ENCODE data around the gene RNF141.

DNA sequence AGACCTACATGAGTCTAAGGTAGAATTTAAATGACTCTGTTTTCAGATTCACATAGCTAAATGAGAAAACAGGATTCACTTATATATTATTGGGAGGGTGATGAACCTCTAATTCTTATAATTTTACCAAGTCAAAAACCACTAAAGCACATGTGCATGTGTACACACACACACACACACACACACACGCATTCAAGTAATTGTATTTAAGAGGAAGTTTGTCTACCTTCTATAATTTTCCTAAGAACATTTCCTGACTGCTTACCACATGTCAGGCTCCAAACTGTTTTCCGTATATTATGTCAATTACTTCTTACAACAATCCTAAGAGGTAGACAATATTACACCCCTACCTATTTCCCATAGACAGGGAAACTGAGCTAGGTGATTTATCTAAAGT, 6.7 kb downstream of the RNF141 start:
- TF ChIP-seq, protein P1, sequence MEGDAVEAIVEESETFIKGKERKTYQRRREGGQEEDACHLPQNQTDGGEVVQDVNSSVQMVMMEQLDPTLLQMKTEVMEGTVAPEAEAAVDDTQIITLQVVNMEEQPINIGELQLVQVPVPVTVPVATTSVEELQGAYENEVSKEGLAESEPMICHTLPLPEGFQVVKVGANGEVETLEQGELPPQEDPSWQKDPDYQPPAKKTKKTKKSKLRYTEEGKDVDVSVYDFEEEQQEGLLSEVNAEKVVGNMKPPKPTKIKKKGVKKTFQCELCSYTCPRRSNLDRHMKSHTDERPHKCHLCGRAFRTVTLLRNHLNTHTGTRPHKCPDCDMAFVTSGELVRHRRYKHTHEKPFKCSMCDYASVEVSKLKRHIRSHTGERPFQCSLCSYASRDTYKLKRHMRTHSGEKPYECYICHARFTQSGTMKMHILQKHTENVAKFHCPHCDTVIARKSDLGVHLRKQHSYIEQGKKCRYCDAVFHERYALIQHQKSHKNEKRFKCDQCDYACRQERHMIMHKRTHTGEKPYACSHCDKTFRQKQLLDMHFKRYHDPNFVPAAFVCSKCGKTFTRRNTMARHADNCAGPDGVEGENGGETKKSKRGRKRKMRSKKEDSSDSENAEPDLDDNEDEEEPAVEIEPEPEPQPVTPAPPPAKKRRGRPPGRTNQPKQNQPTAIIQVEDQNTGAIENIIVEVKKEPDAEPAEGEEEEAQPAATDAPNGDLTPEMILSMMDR (IDR thresholded peaks at IDR 0.05): no peak
- no peak for TF ChIP-seq POLR2A (IDR thresholded peaks at IDR 0.05)

Measured in sigmoid colon (tissue), 3 donors.